ENCODE measurements around the gene LAPTM5.

DNA sequence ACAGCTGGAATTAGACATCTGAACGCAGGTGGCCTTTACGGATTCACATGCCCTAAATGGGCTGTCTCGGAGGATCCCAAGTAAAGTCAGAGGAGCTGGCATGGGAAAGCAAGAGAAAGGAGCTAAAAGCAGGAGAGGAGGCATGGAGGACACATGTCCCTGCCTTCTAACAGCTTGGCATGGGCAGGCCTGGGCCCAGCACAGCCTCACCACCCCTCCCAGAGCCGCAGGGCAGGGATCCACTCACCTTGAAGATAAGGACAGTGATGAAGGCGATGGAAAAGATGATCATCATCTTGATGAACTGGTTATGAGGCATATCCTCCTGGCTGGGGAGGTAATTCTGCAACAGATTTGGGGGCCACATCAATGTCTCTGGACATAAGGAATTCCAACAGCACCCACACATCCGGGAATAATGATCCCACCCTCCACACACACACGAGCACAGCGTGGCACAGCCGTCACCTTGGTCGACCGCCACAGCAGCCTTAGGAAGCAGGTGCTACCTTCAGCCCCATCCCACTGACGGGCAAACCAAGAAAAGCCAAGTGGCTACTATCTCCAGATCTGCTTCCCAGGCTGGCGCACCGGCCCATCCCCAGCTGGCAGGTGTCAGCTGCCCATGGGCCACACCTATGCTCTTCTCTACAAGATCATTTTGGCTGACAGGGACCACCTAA lies 20.1 kb downstream of the LAPTM5 start:
- TF ChIP-seq SP1 (IDR thresholded peaks at IDR 0.05; ENCODE audit: low read depth), result no peak
- TF ChIP-seq, protein P1, sequence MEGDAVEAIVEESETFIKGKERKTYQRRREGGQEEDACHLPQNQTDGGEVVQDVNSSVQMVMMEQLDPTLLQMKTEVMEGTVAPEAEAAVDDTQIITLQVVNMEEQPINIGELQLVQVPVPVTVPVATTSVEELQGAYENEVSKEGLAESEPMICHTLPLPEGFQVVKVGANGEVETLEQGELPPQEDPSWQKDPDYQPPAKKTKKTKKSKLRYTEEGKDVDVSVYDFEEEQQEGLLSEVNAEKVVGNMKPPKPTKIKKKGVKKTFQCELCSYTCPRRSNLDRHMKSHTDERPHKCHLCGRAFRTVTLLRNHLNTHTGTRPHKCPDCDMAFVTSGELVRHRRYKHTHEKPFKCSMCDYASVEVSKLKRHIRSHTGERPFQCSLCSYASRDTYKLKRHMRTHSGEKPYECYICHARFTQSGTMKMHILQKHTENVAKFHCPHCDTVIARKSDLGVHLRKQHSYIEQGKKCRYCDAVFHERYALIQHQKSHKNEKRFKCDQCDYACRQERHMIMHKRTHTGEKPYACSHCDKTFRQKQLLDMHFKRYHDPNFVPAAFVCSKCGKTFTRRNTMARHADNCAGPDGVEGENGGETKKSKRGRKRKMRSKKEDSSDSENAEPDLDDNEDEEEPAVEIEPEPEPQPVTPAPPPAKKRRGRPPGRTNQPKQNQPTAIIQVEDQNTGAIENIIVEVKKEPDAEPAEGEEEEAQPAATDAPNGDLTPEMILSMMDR (IDR thresholded peaks at IDR 0.05 in 2 of 3, conservative IDR thresholded peaks at IDR 0.05 in 1 of 3; ENCODE audit: borderline replicate concordance in 1 of 3, insufficient read depth in 1 of 3, low read depth in 2 of 3, low read length in 2 of 3), result no peak
- TF ChIP-seq YY1 (IDR thresholded peaks at IDR 0.05; ENCODE audit: extremely low read depth, insufficient replicate concordance, low read depth, low read length), result no peak
- TF ChIP-seq, protein P2, sequence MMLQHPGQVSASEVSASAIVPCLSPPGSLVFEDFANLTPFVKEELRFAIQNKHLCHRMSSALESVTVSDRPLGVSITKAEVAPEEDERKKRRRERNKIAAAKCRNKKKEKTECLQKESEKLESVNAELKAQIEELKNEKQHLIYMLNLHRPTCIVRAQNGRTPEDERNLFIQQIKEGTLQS (IDR thresholded peaks at IDR 0.05), result no peak
- TF ChIP-seq RAD21 (IDR thresholded peaks at IDR 0.05; ENCODE audit: low read depth), result no peak
- TF ChIP-seq CEBPB (IDR thresholded peaks at IDR 0.05; ENCODE audit: low read depth), result no peak
- no peak for TF ChIP-seq POLR2A (IDR thresholded peaks at IDR 0.05; ENCODE audit: borderline replicate concordance, extremely low read depth, insufficient read depth, insufficient read length)
- TF ChIP-seq EGR1 (IDR thresholded peaks at IDR 0.05; ENCODE audit: low read depth), result no peak
- TF ChIP-seq JUND (IDR thresholded peaks at IDR 0.05), result no peak
- TF ChIP-seq, protein P3, sequence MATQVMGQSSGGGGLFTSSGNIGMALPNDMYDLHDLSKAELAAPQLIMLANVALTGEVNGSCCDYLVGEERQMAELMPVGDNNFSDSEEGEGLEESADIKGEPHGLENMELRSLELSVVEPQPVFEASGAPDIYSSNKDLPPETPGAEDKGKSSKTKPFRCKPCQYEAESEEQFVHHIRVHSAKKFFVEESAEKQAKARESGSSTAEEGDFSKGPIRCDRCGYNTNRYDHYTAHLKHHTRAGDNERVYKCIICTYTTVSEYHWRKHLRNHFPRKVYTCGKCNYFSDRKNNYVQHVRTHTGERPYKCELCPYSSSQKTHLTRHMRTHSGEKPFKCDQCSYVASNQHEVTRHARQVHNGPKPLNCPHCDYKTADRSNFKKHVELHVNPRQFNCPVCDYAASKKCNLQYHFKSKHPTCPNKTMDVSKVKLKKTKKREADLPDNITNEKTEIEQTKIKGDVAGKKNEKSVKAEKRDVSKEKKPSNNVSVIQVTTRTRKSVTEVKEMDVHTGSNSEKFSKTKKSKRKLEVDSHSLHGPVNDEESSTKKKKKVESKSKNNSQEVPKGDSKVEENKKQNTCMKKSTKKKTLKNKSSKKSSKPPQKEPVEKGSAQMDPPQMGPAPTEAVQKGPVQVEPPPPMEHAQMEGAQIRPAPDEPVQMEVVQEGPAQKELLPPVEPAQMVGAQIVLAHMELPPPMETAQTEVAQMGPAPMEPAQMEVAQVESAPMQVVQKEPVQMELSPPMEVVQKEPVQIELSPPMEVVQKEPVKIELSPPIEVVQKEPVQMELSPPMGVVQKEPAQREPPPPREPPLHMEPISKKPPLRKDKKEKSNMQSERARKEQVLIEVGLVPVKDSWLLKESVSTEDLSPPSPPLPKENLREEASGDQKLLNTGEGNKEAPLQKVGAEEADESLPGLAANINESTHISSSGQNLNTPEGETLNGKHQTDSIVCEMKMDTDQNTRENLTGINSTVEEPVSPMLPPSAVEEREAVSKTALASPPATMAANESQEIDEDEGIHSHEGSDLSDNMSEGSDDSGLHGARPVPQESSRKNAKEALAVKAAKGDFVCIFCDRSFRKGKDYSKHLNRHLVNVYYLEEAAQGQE (IDR thresholded peaks at IDR 0.05; ENCODE audit: low read depth), result no peak
- TF ChIP-seq EZH2 (IDR thresholded peaks at IDR 0.05), result no peak

All from HCT116 (cell line).